Measurements from ENCODE around the gene VTI1A. TPM values are rescaled to one million over a fixed set of nuclear protein-coding genes. Genes with fewer than 3 reads are reported as not detected.

The VTI1A gene
- total RNA-seq, 1 donor from 2014 or later, result 34.6 TPM

DNA sequence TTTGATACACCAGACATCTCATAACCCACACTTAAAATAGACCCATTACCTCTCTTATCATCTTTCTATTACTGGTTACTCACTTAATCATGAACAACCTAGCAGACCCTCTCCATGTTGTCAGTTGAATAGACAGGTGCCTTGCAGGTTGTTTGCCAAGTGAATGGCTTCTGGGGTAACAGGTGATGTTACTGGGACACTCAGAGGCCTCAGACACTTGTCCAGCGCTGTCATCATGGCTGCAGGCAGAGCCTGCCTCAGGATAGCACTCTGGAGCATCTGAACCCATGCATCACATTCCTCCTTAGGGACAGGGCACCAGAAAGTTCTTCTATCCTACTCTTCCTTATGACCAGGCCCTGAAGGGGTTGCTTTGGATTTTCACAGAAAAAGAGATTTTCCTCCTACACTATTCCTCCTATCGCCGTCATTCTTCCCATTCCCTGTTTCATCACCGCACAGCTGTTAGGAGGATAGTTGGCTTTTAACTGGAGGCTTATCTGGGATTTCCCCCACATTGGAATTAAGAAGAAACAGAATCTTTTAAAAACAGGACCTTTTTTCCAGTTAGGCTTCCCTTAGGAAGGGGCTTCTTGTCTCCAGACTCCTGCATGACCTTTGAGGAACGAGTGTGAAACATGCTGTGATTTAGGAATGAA is 182.1 kb downstream of the VTI1A start:
- TF ChIP-seq, protein P1, sequence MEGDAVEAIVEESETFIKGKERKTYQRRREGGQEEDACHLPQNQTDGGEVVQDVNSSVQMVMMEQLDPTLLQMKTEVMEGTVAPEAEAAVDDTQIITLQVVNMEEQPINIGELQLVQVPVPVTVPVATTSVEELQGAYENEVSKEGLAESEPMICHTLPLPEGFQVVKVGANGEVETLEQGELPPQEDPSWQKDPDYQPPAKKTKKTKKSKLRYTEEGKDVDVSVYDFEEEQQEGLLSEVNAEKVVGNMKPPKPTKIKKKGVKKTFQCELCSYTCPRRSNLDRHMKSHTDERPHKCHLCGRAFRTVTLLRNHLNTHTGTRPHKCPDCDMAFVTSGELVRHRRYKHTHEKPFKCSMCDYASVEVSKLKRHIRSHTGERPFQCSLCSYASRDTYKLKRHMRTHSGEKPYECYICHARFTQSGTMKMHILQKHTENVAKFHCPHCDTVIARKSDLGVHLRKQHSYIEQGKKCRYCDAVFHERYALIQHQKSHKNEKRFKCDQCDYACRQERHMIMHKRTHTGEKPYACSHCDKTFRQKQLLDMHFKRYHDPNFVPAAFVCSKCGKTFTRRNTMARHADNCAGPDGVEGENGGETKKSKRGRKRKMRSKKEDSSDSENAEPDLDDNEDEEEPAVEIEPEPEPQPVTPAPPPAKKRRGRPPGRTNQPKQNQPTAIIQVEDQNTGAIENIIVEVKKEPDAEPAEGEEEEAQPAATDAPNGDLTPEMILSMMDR (IDR thresholded peaks at IDR 0.05; ENCODE audit: unreplicated experiment), result no peak
- H3K27ac Mint-ChIP-seq, result peak overlapping the region; percentile 71
- H3K9me3 Mint-ChIP-seq, result no peaks in the 10 kb centered on the region
- H3K4me3 Mint-ChIP-seq, result no peak overlapping the region
- no peaks in the 10 kb centered on the region for H3K36me3 Mint-ChIP-seq
- no peaks in the 10 kb centered on the region for H3K27me3 Mint-ChIP-seq (ENCODE audit: low read depth)
- peaks cover 15% of the 10 kb centered on the region for H3K4me1 Mint-ChIP-seq
- DNase-seq (ENCODE audit: low spot score in 2 of 2, unreplicated experiment in 2 of 2), result no peak

DNA sequence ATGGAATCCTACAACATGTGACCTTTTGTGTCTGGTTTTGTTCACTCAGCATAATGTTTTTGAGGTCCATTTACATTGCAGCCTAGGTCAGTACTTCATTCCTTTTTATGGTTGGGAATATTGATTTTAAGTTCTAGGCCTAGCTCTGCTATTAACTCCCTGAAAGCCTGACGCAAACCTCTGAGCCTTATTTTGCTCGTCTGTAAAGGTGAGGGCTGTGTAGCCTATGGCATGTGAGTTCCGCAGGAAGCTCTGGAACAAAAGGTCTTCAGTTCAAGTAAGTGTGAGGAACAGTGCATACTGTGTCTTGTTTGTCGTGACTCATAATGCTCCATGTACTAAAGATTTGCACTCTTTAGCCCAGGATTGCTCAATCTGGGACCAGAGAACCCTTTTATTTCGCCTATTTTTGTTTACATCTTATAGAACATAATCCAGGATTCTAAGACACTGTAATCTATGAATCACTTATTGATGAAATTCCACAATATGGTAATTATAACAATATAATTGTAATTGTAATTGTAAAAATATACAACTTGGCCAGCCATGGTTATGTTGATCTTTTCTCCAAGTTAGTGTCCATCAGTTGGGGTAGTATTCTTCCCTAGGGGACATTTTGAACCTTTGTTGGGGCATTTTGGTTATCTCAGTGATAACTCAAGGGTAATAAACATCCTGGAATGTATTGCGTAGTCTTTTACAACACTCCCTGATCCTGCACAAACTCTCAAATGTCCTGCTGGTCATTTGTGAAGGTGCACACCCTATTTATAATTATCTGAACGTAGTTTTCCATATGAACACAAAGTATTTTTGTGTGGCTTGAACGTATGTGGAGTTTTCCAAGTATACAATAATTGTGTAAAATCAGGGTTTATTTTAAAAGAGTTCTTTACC is 184.7 kb downstream of the VTI1A start:
- H3K27me3 Mint-ChIP-seq (ENCODE audit: low read depth), result no peaks in the 10 kb centered on the region
- no peak overlapping the region for H3K27ac Mint-ChIP-seq
- H3K4me1 Mint-ChIP-seq, result peaks cover 25% of the 10 kb centered on the region
- H3K4me3 Mint-ChIP-seq, result no peak overlapping the region
- no peaks in the 10 kb centered on the region for H3K36me3 Mint-ChIP-seq
- TF ChIP-seq, protein P1 (IDR thresholded peaks at IDR 0.05; ENCODE audit: unreplicated experiment), result no peak
- no peak for DNase-seq (ENCODE audit: low spot score in 2 of 2, unreplicated experiment in 2 of 2)
- H3K9me3 Mint-ChIP-seq, result peaks cover 10% of the 10 kb centered on the region

DNA sequence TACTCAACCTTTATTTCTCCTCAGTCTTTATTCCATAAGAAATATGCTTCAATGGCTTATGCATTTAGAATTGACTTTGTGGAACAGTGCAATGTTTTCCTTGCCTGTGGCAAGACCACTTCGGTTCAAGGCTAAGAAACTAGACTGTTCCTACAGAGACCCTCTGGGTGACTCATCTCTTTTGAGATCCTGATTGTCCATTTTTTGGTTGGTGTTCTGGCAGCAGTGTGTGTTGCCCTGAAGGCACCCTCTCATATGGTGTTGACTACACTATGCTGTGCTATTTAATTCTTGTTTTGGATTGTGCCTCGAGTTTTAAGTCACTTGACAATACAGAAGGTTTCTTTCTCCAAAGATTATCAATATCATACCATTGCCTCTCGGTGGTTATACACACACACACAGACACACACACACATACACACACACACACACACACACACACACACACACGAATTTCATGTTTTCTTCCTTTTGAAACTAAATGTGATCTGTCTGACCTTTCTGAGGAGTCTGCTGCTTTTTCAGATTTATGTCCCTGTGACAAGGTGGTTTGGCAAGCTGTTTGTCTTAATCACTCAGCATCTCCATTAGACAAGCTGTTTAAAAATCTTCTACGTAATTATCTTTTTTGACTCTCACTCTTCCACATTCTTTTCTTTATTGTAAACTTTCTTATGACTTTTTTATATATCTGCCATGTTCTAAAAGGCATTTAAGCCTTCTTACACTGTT is 187.2 kb downstream of the VTI1A start:
- peaks cover 10% of the 10 kb centered on the region for H3K9me3 Mint-ChIP-seq
- no peak overlapping the region for H3K4me3 Mint-ChIP-seq
- no peaks in the 10 kb centered on the region for H3K27me3 Mint-ChIP-seq (ENCODE audit: low read depth)
- H3K36me3 Mint-ChIP-seq, result no peaks in the 10 kb centered on the region
- peak overlapping the region; percentile 68 for H3K27ac Mint-ChIP-seq
- DNase-seq (ENCODE audit: low spot score in 2 of 2, unreplicated experiment in 2 of 2), result no peak
- peaks cover 27% of the 10 kb centered on the region for H3K4me1 Mint-ChIP-seq
- TF ChIP-seq, protein P1 (IDR thresholded peaks at IDR 0.05; ENCODE audit: unreplicated experiment), result no peak

DNA sequence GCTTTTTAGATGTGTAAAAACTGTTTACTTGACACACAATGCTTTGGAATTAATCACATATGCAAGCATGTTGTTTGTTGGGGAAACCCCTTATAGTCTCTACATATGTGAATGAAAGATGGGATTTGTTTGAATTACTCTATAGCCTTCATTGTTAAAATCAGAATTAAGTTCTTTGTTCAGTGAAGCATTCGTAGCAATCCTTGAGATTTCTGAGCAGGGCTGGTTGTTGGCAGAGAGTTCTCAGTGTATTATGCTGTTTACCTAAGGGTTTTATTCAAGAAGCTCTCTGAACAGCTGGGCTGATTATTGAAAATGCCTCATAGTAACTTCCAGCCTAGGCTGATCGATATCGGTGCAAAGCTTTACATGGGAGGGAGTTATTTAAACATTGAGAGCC is 190.9 kb downstream of the VTI1A start:
- Mint-ChIP-seq H3K27ac (peak overlapping the region; percentile 0), H3K4me1 (peaks cover 25% of the 10 kb centered on the region)
- TF ChIP-seq, protein P1 (IDR thresholded peaks at IDR 0.05; ENCODE audit: unreplicated experiment), result no peak

DNA sequence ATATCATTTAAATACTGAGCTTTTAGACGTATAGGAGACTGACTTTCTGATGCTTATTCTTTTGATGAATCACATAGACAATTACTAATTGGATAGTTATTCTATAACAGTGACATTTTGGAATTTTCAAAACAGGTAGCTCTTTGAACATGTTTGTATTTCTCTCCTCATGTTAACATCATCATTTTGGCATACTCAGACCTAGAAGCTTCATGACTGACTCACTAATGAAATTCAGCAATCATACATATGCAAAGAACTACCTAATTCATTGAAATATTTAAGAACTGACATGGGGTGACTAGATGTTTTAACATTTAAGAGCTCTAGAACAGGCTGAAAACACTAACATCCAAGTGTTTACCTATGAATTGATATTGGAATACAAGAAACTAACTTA is 192.3 kb downstream of the VTI1A start:
- Mint-ChIP-seq H3K9me3 (peaks cover 10% of the 10 kb centered on the region), H3K4me3 (no peak overlapping the region), H3K27ac (no peak overlapping the region), H3K36me3 (no peaks in the 10 kb centered on the region), H3K4me1 (peaks cover 18% of the 10 kb centered on the region), H3K27me3 (ENCODE audit: low read depth) (no peaks in the 10 kb centered on the region)
- DNase-seq (ENCODE audit: low spot score in 2 of 2, unreplicated experiment in 2 of 2), result no peak
- TF ChIP-seq, protein P1 (IDR thresholded peaks at IDR 0.05; ENCODE audit: unreplicated experiment), result no peak

More for the DNA sequence above, 190.9 kb downstream of the VTI1A start:
- DNase-seq (ENCODE audit: low spot score in 2 of 2, unreplicated experiment in 2 of 2), result no peak
- H3K9me3 Mint-ChIP-seq, result peaks cover 10% of the 10 kb centered on the region
- no peaks in the 10 kb centered on the region for H3K27me3 Mint-ChIP-seq (ENCODE audit: low read depth)
- no peaks in the 10 kb centered on the region for H3K36me3 Mint-ChIP-seq
- no peak overlapping the region for H3K4me3 Mint-ChIP-seq
